ENCODE data around the gene CD209.

CD209 gene

GRCh38 chr19:7736148-7736547, 11.2 kb downstream of the CD209 start:
- DNase-seq (ENCODE audit: extremely low read depth, insufficient read length): no peak
- TF ChIP-seq, protein P1, sequence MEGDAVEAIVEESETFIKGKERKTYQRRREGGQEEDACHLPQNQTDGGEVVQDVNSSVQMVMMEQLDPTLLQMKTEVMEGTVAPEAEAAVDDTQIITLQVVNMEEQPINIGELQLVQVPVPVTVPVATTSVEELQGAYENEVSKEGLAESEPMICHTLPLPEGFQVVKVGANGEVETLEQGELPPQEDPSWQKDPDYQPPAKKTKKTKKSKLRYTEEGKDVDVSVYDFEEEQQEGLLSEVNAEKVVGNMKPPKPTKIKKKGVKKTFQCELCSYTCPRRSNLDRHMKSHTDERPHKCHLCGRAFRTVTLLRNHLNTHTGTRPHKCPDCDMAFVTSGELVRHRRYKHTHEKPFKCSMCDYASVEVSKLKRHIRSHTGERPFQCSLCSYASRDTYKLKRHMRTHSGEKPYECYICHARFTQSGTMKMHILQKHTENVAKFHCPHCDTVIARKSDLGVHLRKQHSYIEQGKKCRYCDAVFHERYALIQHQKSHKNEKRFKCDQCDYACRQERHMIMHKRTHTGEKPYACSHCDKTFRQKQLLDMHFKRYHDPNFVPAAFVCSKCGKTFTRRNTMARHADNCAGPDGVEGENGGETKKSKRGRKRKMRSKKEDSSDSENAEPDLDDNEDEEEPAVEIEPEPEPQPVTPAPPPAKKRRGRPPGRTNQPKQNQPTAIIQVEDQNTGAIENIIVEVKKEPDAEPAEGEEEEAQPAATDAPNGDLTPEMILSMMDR (IDR thresholded peaks at IDR 0.05; ENCODE audit: insufficient read depth, low read length, poor library complexity, severe bottlenecking): no peak
- Histone ChIP-seq H3K36me3 (ENCODE audit: control insufficient read depth, insufficient read depth, low read length) (no peaks in the 10 kb centered on the region), H3K4me3 (replicated peaks; ENCODE audit: low read depth, low read length) (no peak overlapping the region), H3K27me3 (replicated peaks; ENCODE audit: control insufficient read depth, insufficient read depth, low read length) (no peaks in the 10 kb centered on the region)

- no peak overlapping the region for H3K4me3 ChIP-seq (replicated peaks; ENCODE audit: low read depth, low read length)
- TF ChIP-seq, protein P1 (IDR thresholded peaks at IDR 0.05; ENCODE audit: insufficient read depth, low read length, poor library complexity, severe bottlenecking): no peak
- DNase-seq (ENCODE audit: extremely low read depth, insufficient read length): no peak
- no peaks in the 10 kb centered on the region for H3K27me3 ChIP-seq (replicated peaks; ENCODE audit: control insufficient read depth, insufficient read depth, low read length)
- H3K36me3 ChIP-seq (ENCODE audit: control insufficient read depth, insufficient read depth, low read length): no peaks in the 10 kb centered on the region
Measured at GRCh38 chr19:7734220-7735203, 12.8 kb downstream of the CD209 start.

- H3K27me3 ChIP-seq (replicated peaks; ENCODE audit: control insufficient read depth, insufficient read depth, low read length): no peaks in the 10 kb centered on the region
- no peak overlapping the region for H3K4me3 ChIP-seq (replicated peaks; ENCODE audit: low read depth, low read length)
- no peaks in the 10 kb centered on the region for H3K36me3 ChIP-seq (ENCODE audit: control insufficient read depth, insufficient read depth, low read length)
- no peak for DNase-seq (ENCODE audit: extremely low read depth, insufficient read length)
- TF ChIP-seq, protein P1 (IDR thresholded peaks at IDR 0.05; ENCODE audit: insufficient read depth, low read length, poor library complexity, severe bottlenecking): no peak
Measured at GRCh38 chr19:7733376-7733775, 14.0 kb downstream of the CD209 start.

- H3K27me3 ChIP-seq (replicated peaks; ENCODE audit: control insufficient read depth, insufficient read depth, low read length): no peaks in the 10 kb centered on the region
- TF ChIP-seq, protein P1 (IDR thresholded peaks at IDR 0.05; ENCODE audit: insufficient read depth, low read length, poor library complexity, severe bottlenecking): no peak
- no peak for DNase-seq (ENCODE audit: extremely low read depth, insufficient read length)
- H3K36me3 ChIP-seq (ENCODE audit: control insufficient read depth, insufficient read depth, low read length): no peaks in the 10 kb centered on the region
- no peak within 1 kb of the TSS for H3K4me3 ChIP-seq (replicated peaks; ENCODE audit: low read depth, low read length)
Measured at GRCh38 chr19:7732045-7732444, 15.3 kb downstream of the CD209 start, which contains the start of gene CLEC4G. Gene CLEC4G, minus strand, starts transcription at chr19:7732110. Its CDS starts 8 bp downstream, at chr19:7732102.

DNA sequence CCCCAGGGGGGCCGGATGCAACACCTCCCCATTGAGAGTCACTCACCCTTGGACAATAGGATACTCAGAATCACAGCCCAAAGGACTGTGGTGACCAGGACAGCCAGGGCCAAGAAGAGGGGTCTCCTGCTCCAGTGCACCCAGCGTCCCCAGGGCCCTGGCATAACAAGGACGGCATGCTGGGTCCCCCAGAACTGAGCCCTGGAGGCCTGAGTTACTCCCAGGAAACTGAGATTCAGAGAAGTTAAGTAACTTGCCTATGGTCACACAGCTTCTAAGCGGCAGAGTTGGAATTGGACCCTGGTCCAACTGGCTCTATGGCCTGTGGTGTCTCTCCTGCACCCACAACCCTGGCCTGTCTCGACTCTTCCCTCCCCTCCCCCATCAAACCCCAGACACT, 15.7 kb downstream of the CD209 start:
- no peak for DNase-seq (ENCODE audit: extremely low read depth, insufficient read length)
- Histone ChIP-seq H3K36me3 (ENCODE audit: control insufficient read depth, insufficient read depth, low read length) (no peaks in the 10 kb centered on the region), H3K4me3 (replicated peaks; ENCODE audit: low read depth, low read length) (no peak overlapping the region), H3K27me3 (replicated peaks; ENCODE audit: control insufficient read depth, insufficient read depth, low read length) (no peaks in the 10 kb centered on the region)
- TF ChIP-seq, protein P1 (IDR thresholded peaks at IDR 0.05; ENCODE audit: insufficient read depth, low read length, poor library complexity, severe bottlenecking): no peak
